H9 (cell line): ENCODE measurements around the gene P2RY14. TPM values are rescaled to one million over a fixed set of nuclear protein-coding genes. Genes with fewer than 3 reads are reported as not detected.

ENCODE experiments used
- DNase-seq: peaks from one replicate; pipeline ENCODE4 v3.0.0-alpha.2; 2017
- H2AFZ ChIP-seq: one replicate; pipeline ENCODE4 v1.6.1; 2013; ENCODE audit warnings: mild to moderate bottlenecking, low read length, control low read depth, moderate library complexity
- H2AK5ac ChIP-seq: 2 replicates; pipeline ENCODE4 v1.6.1; 2013; ENCODE audit warnings: low read length, control low read depth, mixed read lengths; ENCODE audit not compliant: insufficient read length
- H2BK120ac ChIP-seq: one replicate; pipeline ENCODE4 v1.6.1; 2013; ENCODE audit warnings: low read depth, mild to moderate bottlenecking, low read length, control low read depth, inconsistent platforms; ENCODE audit not compliant: poor library complexity, severe bottlenecking
- H2BK12ac ChIP-seq: 2 replicates; pipeline ENCODE4 v1.6.1; 2013; ENCODE audit warnings: low read length, control low read depth, mixed read lengths, low read depth; ENCODE audit not compliant: insufficient read length
- H2BK15ac ChIP-seq: 2 replicates; pipeline ENCODE4 v1.6.1; 2013; ENCODE audit warnings: low read depth, low read length, control low read depth
- H2BK20ac ChIP-seq: one replicate; pipeline ENCODE4 v1.6.1; 2013; ENCODE audit warnings: low read depth, mild to moderate bottlenecking, low read length, control low read depth, inconsistent platforms; ENCODE audit not compliant: poor library complexity, severe bottlenecking
- H2BK5ac ChIP-seq: 2 replicates; pipeline ENCODE4 v1.6.1; 2013; ENCODE audit warnings: low read length, control low read depth, mixed read lengths; ENCODE audit not compliant: insufficient read length
- H3K14ac ChIP-seq: 2 replicates; pipeline ENCODE4 v1.6.1; 2013; ENCODE audit warnings: low read length, control low read depth; ENCODE audit not compliant: insufficient read depth
- H3K18ac ChIP-seq: 2 replicates; pipeline ENCODE4 v1.6.1; 2013; ENCODE audit warnings: low read depth, mild to moderate bottlenecking, mixed read lengths, low read length, control low read depth; ENCODE audit not compliant: insufficient read length
- H3K23ac ChIP-seq: 2 replicates; pipeline ENCODE4 v1.6.1; 2013; ENCODE audit warnings: low read length, control low read depth, mixed read lengths, low read depth; ENCODE audit not compliant: insufficient read length
- H3K23me2 ChIP-seq: 2 replicates; pipeline ENCODE4 v1.6.1; 2013; ENCODE audit warnings: low read depth, mild to moderate bottlenecking, mixed read lengths, low read length, control low read depth; ENCODE audit not compliant: insufficient read length, poor library complexity, severe bottlenecking
- H3K27ac ChIP-seq: 2 replicates; pipeline ENCODE4 v1.5.1; 2013; ENCODE audit warnings: low read length, control low read depth, mixed read lengths, low read depth; ENCODE audit not compliant: insufficient read length
- H3K27me3 ChIP-seq: 2 replicates; pipeline ENCODE4 v1.6.1; 2013; ENCODE audit warnings: low read length, control low read depth, inconsistent platforms; ENCODE audit not compliant: insufficient read depth
- H3K4ac ChIP-seq: 2 replicates; pipeline ENCODE4 v1.6.1; 2013; ENCODE audit warnings: low read depth, mild to moderate bottlenecking, control low read depth, inconsistent platforms, low read length, moderate library complexity
- H3K4me1 ChIP-seq: 2 replicates; pipeline ENCODE4 v1.6.1; 2013; ENCODE audit warnings: low read length, control low read depth, inconsistent platforms; ENCODE audit not compliant: insufficient read depth
- H3K4me2 ChIP-seq: 2 replicates; pipeline ENCODE4 v1.6.1; 2013; ENCODE audit warnings: low read length, control low read depth, mixed read lengths; ENCODE audit not compliant: insufficient read length, insufficient read depth
- H3K56ac ChIP-seq: 2 replicates; pipeline ENCODE4 v1.6.1; 2013; ENCODE audit warnings: low read depth, mild to moderate bottlenecking, mixed read lengths, low read length, control low read depth; ENCODE audit not compliant: insufficient read length
- H3K79me1 ChIP-seq: 2 replicates; pipeline ENCODE4 v1.6.1; 2013; ENCODE audit warnings: low read depth, mild to moderate bottlenecking, moderate library complexity, low read length, control low read depth, inconsistent platforms; ENCODE audit not compliant: insufficient read depth, poor library complexity, severe bottlenecking
- H3K79me2 ChIP-seq: 2 replicates; pipeline ENCODE4 v1.6.1; 2013; ENCODE audit warnings: low read length, control low read depth, inconsistent platforms; ENCODE audit not compliant: insufficient read depth
- H3K9ac ChIP-seq: 2 replicates; pipeline ENCODE4 v1.6.1; 2013; ENCODE audit warnings: low read length, control low read depth, mixed read lengths; ENCODE audit not compliant: insufficient read length; ENCODE audit errors: extremely low read depth
- H3K9me3 ChIP-seq: one replicate; pipeline ENCODE4 v1.6.1; 2013; ENCODE audit warnings: low read depth, low read length, inconsistent platforms; ENCODE audit not compliant: control insufficient read depth
- H3T11ph ChIP-seq: one replicate; pipeline ENCODE4 v1.6.1; 2013; ENCODE audit warnings: mild to moderate bottlenecking, low read length, control low read depth, inconsistent platforms
- H4K20me1 ChIP-seq: one replicate; pipeline ENCODE4 v1.6.1; 2013; ENCODE audit not compliant: control insufficient read depth, insufficient read length, insufficient read depth
- H4K5ac ChIP-seq: 2 replicates; pipeline ENCODE4 v1.6.1; 2013; ENCODE audit warnings: low read depth, mild to moderate bottlenecking, mixed read lengths, low read length, control low read depth; ENCODE audit not compliant: insufficient read length
- H4K8ac ChIP-seq: replicated peaks from 2 replicates; pipeline ENCODE4 v1.6.1; 2013; ENCODE audit warnings: low read length, control low read depth, mixed read lengths, low read depth; ENCODE audit not compliant: insufficient read length
- H4K91ac ChIP-seq: 2 replicates; pipeline ENCODE4 v1.6.1; 2013; ENCODE audit warnings: low read depth, mild to moderate bottlenecking, moderate library complexity, mixed read lengths, low read length, control low read depth; ENCODE audit not compliant: insufficient read length
- H3K27ac Mint-ChIP-seq, 3 experiments: 2 replicates in 2 of 3; 3 replicates in 1 of 3; pipeline ENCODE4 v1.8.0; 2020 to 2021; ENCODE audit warnings: mixed read lengths in 3 of 3, mild to moderate bottlenecking in 1 of 3, moderate library complexity in 1 of 3
- H3K27me3 Mint-ChIP-seq: 2 replicates; pipeline ENCODE4 v1.8.0; 2021; ENCODE audit warnings: low read depth, mild to moderate bottlenecking, moderate library complexity, mixed read lengths
- H3K36me3 Mint-ChIP-seq, 3 experiments: 2 replicates in 2 of 3; 3 replicates in 1 of 3; pipeline ENCODE4 v1.8.0; 2020 to 2021; ENCODE audit warnings: low read depth in 3 of 3, mixed read lengths in 3 of 3; ENCODE audit not compliant: insufficient read depth in 1 of 3
- H3K4me1 Mint-ChIP-seq, 2 experiments: 2 replicates each; pipeline ENCODE4 v1.8.0; 2020; ENCODE audit warnings: mixed read lengths in 2 of 2
- H3K4me3 Mint-ChIP-seq, 2 experiments: 2 replicates in 1 of 2; 3 replicates in 1 of 2; pipeline ENCODE4 v1.8.0; 2020 to 2021; ENCODE audit warnings: mild to moderate bottlenecking in 2 of 2, mixed read lengths in 2 of 2, moderate library complexity in 1 of 2
- H3K9me3 Mint-ChIP-seq, 2 experiments: 2 replicates in 1 of 2; 3 replicates in 1 of 2; pipeline ENCODE4 v1.8.0; 2020; ENCODE audit warnings: mild to moderate bottlenecking in 2 of 2, mixed read lengths in 2 of 2, moderate library complexity in 1 of 2
- CTCF ChIP-seq: fragments of 200-600 bp; sonication (generic); conservative IDR thresholded peaks from 3 replicates; pipeline ENCODE4 v1.8.0; 2021; ENCODE audit warnings: antibody characterized with exemption, mild to moderate bottlenecking
- WGBS: extraction: QIAGEN DNeasy Blood & Tissue Kit; methylation state at CpG from one replicate; pipeline ENCODE4 v1.1.7; 2013; ENCODE audit warnings: missing lambda C conversion rate, low lambda C conversion rate, mixed read lengths; ENCODE audit not compliant: insufficient read length; ENCODE audit errors: extremely low coverage; 5-methylcytosine and 5-hydroxymethylcytosine counted together
- total RNA-seq: library from RNA; stranded (reverse); gene quantifications from 2 replicates; pipeline ENCODE4 v1.2.1, GENCODE V29; 2021

The P2RY14 gene
- total RNA-seq, 1 experiment from 2014 or later = not detected

- H3K4me3 Mint-ChIP-seq = no peak overlapping the region
- no CpG with 5 or more reads among the region's 2 CpGs for WGBS
- Histone ChIP-seq H3K4me1 (peaks cover 2% of the 10 kb centered on the region; the same call in 1 of the 2 replicates), H2BK20ac (no peak overlapping the region), H2BK12ac (no peak overlapping the region), H3K79me1 (no peaks in the 10 kb centered on the region), H3K18ac (no peak overlapping the region), H2BK120ac (no peak overlapping the region), H2AK5ac (no peak overlapping the region), H3K9ac (no peak overlapping the region), H3K79me2 (no peaks in the 10 kb centered on the region), H3K56ac (no peak overlapping the region), H3T11ph (no peak overlapping the region), H2BK5ac (no peak overlapping the region), H4K91ac (no peak overlapping the region), H3K23me2 (no peaks in the 10 kb centered on the region), H4K8ac (no peak overlapping the region), H3K9me3 (no peaks in the 10 kb centered on the region), H3K4ac (no peak overlapping the region), H2BK15ac (no peak overlapping the region), H4K20me1 (no peaks in the 10 kb centered on the region), H3K27me3 (no peaks in the 10 kb centered on the region), H4K5ac (no peak overlapping the region), H3K27ac (no peak overlapping the region), H3K23ac (no peak overlapping the region), H2AFZ (no peak overlapping the region), H3K14ac (no peak overlapping the region), H3K4me2 (no peak overlapping the region)
- no peak for TF ChIP-seq CTCF
- H3K4me1 Mint-ChIP-seq = peaks cover 11 to 15% of the 10 kb centered on the region in 2 experiments
- no peaks in the 10 kb centered on the region for H3K9me3 Mint-ChIP-seq
- H3K36me3 Mint-ChIP-seq = peaks cover 0 to 2% (median 0%) of the 10 kb centered on the region in 3 experiments; a peak in 1 of 7 replicates
- no peak for DNase-seq
- no peaks in the 10 kb centered on the region for H3K27me3 Mint-ChIP-seq
- no peak overlapping the region for H3K27ac Mint-ChIP-seq
Measured at GRCh38 chr3:151175952-151176351, 102.4 kb downstream of the P2RY14 start.
